CD8-positive, alpha-beta memory T cell (primary cell): ENCODE data around the gene GDI1. TPM values are rescaled to one million over a fixed set of nuclear protein-coding genes. Genes with fewer than 3 reads are reported as not detected.

ENCODE experiments used
- CTCF ChIA-PET: fragments of 350-600 bp; sonication (Branson Sonifier 250); formaldehyde crosslinking; loops from one replicate; lab custom pipeline; 2021; ENCODE audit warnings: antibody characterized with exemption; lab: Charles Lee
- POLR2A ChIA-PET: fragments of 350-600 bp; sonication (Branson Sonifier 250); formaldehyde crosslinking; loops from one replicate; lab custom pipeline; 2021; ENCODE audit warnings: antibody characterized with exemption; lab: Charles Lee
- DNase-seq, 5 donors: peaks; one replicate each; pipeline versions ENCODE4 v3.0.0 to v3.0.0-alpha.2; 2020 to 2022; ENCODE audit warnings: mixed read lengths in 1 of 5
- H3K27ac ChIP-seq: one replicate; pipeline ENCODE4 v1.7.0; 2013; ENCODE audit warnings: low read depth, mild to moderate bottlenecking, low read length, moderate library complexity
- H3K27me3 ChIP-seq: 2 replicates; pipeline ENCODE4 v1.7.0; 2013; ENCODE audit warnings: low read length, mild to moderate bottlenecking; ENCODE audit not compliant: insufficient read depth, poor library complexity, severe bottlenecking
- H3K36me3 ChIP-seq: 2 replicates; pipeline ENCODE4 v1.7.0; 2013; ENCODE audit warnings: mild to moderate bottlenecking, low read length, moderate library complexity; ENCODE audit not compliant: insufficient read depth
- H3K4me1 ChIP-seq: 2 replicates; pipeline ENCODE4 v1.7.0; 2013; ENCODE audit warnings: mild to moderate bottlenecking, low read length, moderate library complexity; ENCODE audit not compliant: insufficient read depth
- H3K4me3 ChIP-seq: 2 replicates; pipeline ENCODE4 v1.7.0; 2013; ENCODE audit warnings: mild to moderate bottlenecking, low read length
- H3K9me3 ChIP-seq: 2 replicates; pipeline ENCODE4 v1.7.0; 2013; ENCODE audit warnings: mild to moderate bottlenecking, low read length
- H3K27ac Mint-ChIP-seq, 8 donors: one replicate each; pipeline ENCODE4 v1.8.0; 2020 to 2021; ENCODE audit warnings: mixed read lengths in 8 of 8, mild to moderate bottlenecking in 6 of 8, inconsistent platforms in 3 of 8, moderate library complexity in 3 of 8
- H3K27me3 Mint-ChIP-seq, 2 donors: one replicate each; pipeline ENCODE4 v1.8.0; 2020 to 2021; ENCODE audit warnings: mixed read lengths in 2 of 2, mild to moderate bottlenecking in 1 of 2, moderate library complexity in 1 of 2
- H3K36me3 Mint-ChIP-seq, 3 donors: one replicate each; pipeline ENCODE4 v1.8.0; 2020 to 2021; ENCODE audit warnings: mixed read lengths in 3 of 3, inconsistent platforms in 1 of 3, mild to moderate bottlenecking in 1 of 3
- H3K4me1 Mint-ChIP-seq, 3 donors: one replicate each; pipeline ENCODE4 v1.8.0; 2020 to 2021; ENCODE audit warnings: mixed read lengths in 3 of 3, inconsistent platforms in 1 of 3, mild to moderate bottlenecking in 1 of 3
- H3K4me3 Mint-ChIP-seq, 7 donors: one replicate each; pipeline ENCODE4 v1.8.0; 2020 to 2021; ENCODE audit warnings: mixed read lengths in 7 of 7, mild to moderate bottlenecking in 6 of 7, moderate library complexity in 4 of 7, inconsistent platforms in 2 of 7
- H3K9me3 Mint-ChIP-seq, 5 donors: one replicate each; pipeline ENCODE4 v1.8.0; 2020 to 2022; ENCODE audit warnings: mixed read lengths in 5 of 5, mild to moderate bottlenecking in 3 of 5, moderate library complexity in 2 of 5, inconsistent platforms in 1 of 5
- polyA plus RNA-seq: library from polyadenylated mRNA; unstranded; fragments of 300-500 nt; fragmentation: Illumina TruSeq; gene quantifications from one replicate; pipeline ENCODE4 v1.2.3, GENCODE V29; 2021
- total RNA-seq, 2 experiments: library from RNA; stranded (reverse); gene quantifications; one replicate each; pipeline ENCODE4 v1.2.3, GENCODE V29; 2021

The GDI1 gene
- total and polyA plus RNA-seq, 3 experiments from 2014 or later, result 49.1 to 113 (median 107) TPM

- CTCF ChIA-PET, result interaction anchor here (0.9 to 2.4 kb wide), 7 partner anchors 27 to 536 kb away, joined by 3 to 10 read pairs (median 3); partner anchors contain the start of genes FLNA, IKBKG and RPL10
- H3K27ac ChIP-seq, result peak overlapping the region; percentile 67
These were observed 53.1 kb downstream of the GDI1 start for GRCh38 chrX:154490021-154490413.

GRCh38 chrX:154490414-154491083 is 53.6 kb downstream of the GDI1 start, which contains the start of gene SLC10A3:
SLC10A3 (minus strand) TSS chrX:154490629; CDS start chrX:154488940, 1,689 bp downstream.
- CTCF ChIA-PET, result interaction anchor here (0.9 to 2.4 kb wide), 7 partner anchors 27 to 537 kb away, joined by 3 to 10 read pairs (median 3); partner anchors contain the start of genes FLNA, IKBKG and RPL10
- H3K27me3 Mint-ChIP-seq, result no peaks in the 10 kb centered on the region
- peak within 1 kb of the TSS; percentile 66 for H3K4me3 ChIP-seq
- H3K4me3 Mint-ChIP-seq, result peak within 1 kb of the TSS; percentile 86 to 94 (median 91)
- POLR2A ChIA-PET, result interaction anchor here (0.6 to 2.5 kb wide), 7 partner anchors 12 to 120 kb away, joined by 3 to 20 read pairs (median 6); partner anchors contain the start of genes ATP6AP1, FAM3A, LAGE3 and RPL10
- H3K27ac ChIP-seq, result peak within 1 kb of the TSS; percentile 81
- peaks cover 0 to 19% (median 4%) of the 10 kb centered on the region in 3 donors for H3K36me3 Mint-ChIP-seq
- H3K27me3 ChIP-seq, result no peaks in the 10 kb centered on the region
- peak; percentile 84 to 92 (median 87) for DNase-seq
- no peaks in the 10 kb centered on the region for H3K36me3 ChIP-seq
- no peaks in the 10 kb centered on the region for H3K9me3 Mint-ChIP-seq
- H3K4me1 Mint-ChIP-seq, result peaks cover 12 to 31% (median 14%) of the 10 kb centered on the region in 3 donors
- no peaks in the 10 kb centered on the region for H3K9me3 ChIP-seq
- peaks cover 10% of the 10 kb centered on the region for H3K4me1 ChIP-seq
- H3K27ac Mint-ChIP-seq, result peak within 1 kb of the TSS; percentile 88 to 96 (median 94)

More at GRCh38 chrX:154490021-154490413, 53.1 kb downstream of the GDI1 start:
- H3K9me3 Mint-ChIP-seq, result no peaks in the 10 kb centered on the region
- no peaks in the 10 kb centered on the region for H3K36me3 ChIP-seq
- H3K4me3 ChIP-seq, result peak overlapping the region; percentile 66
- peaks cover 12 to 35% (median 14%) of the 10 kb centered on the region in 3 donors for H3K4me1 Mint-ChIP-seq
- H3K36me3 Mint-ChIP-seq, result peaks cover 0 to 22% (median 4%) of the 10 kb centered on the region in 3 donors
- no peaks in the 10 kb centered on the region for H3K27me3 Mint-ChIP-seq
- no peaks in the 10 kb centered on the region for H3K9me3 ChIP-seq
- POLR2A ChIA-PET, result interaction anchor here (0.6 to 2.5 kb wide), 8 partner anchors 12 to 564 kb away, joined by 3 to 20 read pairs (median 5); partner anchors contain the start of genes ARHGAP4, ATP6AP1, FAM3A and LAGE3
- peak overlapping the region; percentile 86 to 94 (median 89) for H3K4me3 Mint-ChIP-seq
- DNase-seq, result peak in 3 of 5 donors; percentile 7 to 58 (median 26)
- peak overlapping the region; percentile 79 to 96 (median 92) for H3K27ac Mint-ChIP-seq
- peaks cover 16% of the 10 kb centered on the region for H3K4me1 ChIP-seq
- no peaks in the 10 kb centered on the region for H3K27me3 ChIP-seq

Other genes with a start within 250 kb of the GDI1 start
- gene OPN1MW2, start 217.4 kb upstream of the GDI1 start, total RNA-seq, result not detected
- not detected for gene OPN1MW2, start 217.4 kb upstream of the GDI1 start, polyA plus RNA-seq
- gene OPN1MW3, start 179.6 kb upstream of the GDI1 start, total RNA-seq, result not detected
- not detected for gene OPN1MW3, start 179.6 kb upstream of the GDI1 start, polyA plus RNA-seq
- not detected for gene TEX28, start 142.0 kb upstream of the GDI1 start, total RNA-seq
- not detected for gene TEX28, start 142.0 kb upstream of the GDI1 start, polyA plus RNA-seq
- gene TKTL1, start 141.4 kb upstream of the GDI1 start, total RNA-seq, result under 1 TPM in 1 of 2 experiments, not detected in 1; 0.18 TPM
- 8.7 TPM for gene TKTL1, start 141.4 kb upstream of the GDI1 start, polyA plus RNA-seq
- gene FLNA, start 62.5 kb upstream of the GDI1 start, total RNA-seq, result 1,000 to 10,000 TPM; 1,299 to 1,356 TPM
- gene FLNA, start 62.5 kb upstream of the GDI1 start, polyA plus RNA-seq, result 799 TPM
- 100 to 1,000 TPM; 107 to 119 TPM for gene EMD, start 57.9 kb upstream of the GDI1 start, total RNA-seq
- gene EMD, start 57.9 kb upstream of the GDI1 start, polyA plus RNA-seq, result 37.2 TPM
- gene RPL10, start 38.8 kb upstream of the GDI1 start, total RNA-seq, result 1,000 to 10,000 TPM; 3,198 to 3,218 TPM
- gene RPL10, start 38.8 kb upstream of the GDI1 start, polyA plus RNA-seq, result 4,855 TPM
- gene DNASE1L1, start 27.9 kb upstream of the GDI1 start, total RNA-seq, result 10 to 100 TPM in 1 of 2 experiments, 1 to 10 TPM in 1; 9.8 to 10.1 TPM
- gene DNASE1L1, start 27.9 kb upstream of the GDI1 start, polyA plus RNA-seq, result 19.1 TPM
- 10 to 100 TPM; 51.9 to 52.3 TPM for gene TAFAZZIN, start 25.6 kb upstream of the GDI1 start, total RNA-seq
- 41.4 TPM for gene TAFAZZIN, start 25.6 kb upstream of the GDI1 start, polyA plus RNA-seq
- gene ATP6AP1, start 8.5 kb upstream of the GDI1 start, total RNA-seq, result 10 to 100 TPM; 43.0 to 43.2 TPM
- 129 TPM for gene ATP6AP1, start 8.5 kb upstream of the GDI1 start, polyA plus RNA-seq
- 10 to 100 TPM; 79.5 to 81.3 TPM for gene FAM50A, start 7.0 kb downstream of the GDI1 start, total RNA-seq
- 59.6 TPM for gene FAM50A, start 7.0 kb downstream of the GDI1 start, polyA plus RNA-seq
- gene PLXNA3, start 21.1 kb downstream of the GDI1 start, total RNA-seq, result 10 to 100 TPM; 34.1 to 39.2 TPM
- 0.79 TPM for gene PLXNA3, start 21.1 kb downstream of the GDI1 start, polyA plus RNA-seq
- 10 to 100 TPM; 72.5 to 74.6 TPM for gene LAGE3, start 42.1 kb downstream of the GDI1 start, total RNA-seq
- gene LAGE3, start 42.1 kb downstream of the GDI1 start, polyA plus RNA-seq, result 51.2 TPM
- gene UBL4A, start 49.5 kb downstream of the GDI1 start, total RNA-seq, result 10 to 100 TPM; 58.9 to 64.3 TPM
- gene UBL4A, start 49.5 kb downstream of the GDI1 start, polyA plus RNA-seq, result 55.3 TPM
- gene SLC10A3, start 53.5 kb downstream of the GDI1 start, total RNA-seq, result 10 to 100 TPM; 40.8 to 45.7 TPM
- gene SLC10A3, start 53.5 kb downstream of the GDI1 start, polyA plus RNA-seq, result 81.0 TPM
- 10 to 100 TPM; 28.4 to 29.4 TPM for gene FAM3A, start 79.1 kb downstream of the GDI1 start, total RNA-seq
- 29.6 TPM for gene FAM3A, start 79.1 kb downstream of the GDI1 start, polyA plus RNA-seq
- gene G6PD, start 109.7 kb downstream of the GDI1 start, total RNA-seq, result 100 to 1,000 TPM; 108 to 116 TPM
- gene G6PD, start 109.7 kb downstream of the GDI1 start, polyA plus RNA-seq, result 10.7 TPM
- gene IKBKG, start 110.5 kb downstream of the GDI1 start, total RNA-seq, result 10 to 100 TPM; 33.9 to 35.4 TPM
- gene IKBKG, start 110.5 kb downstream of the GDI1 start, polyA plus RNA-seq, result 34.8 TPM
- gene CTAG1A, start 148.0 kb downstream of the GDI1 start, total RNA-seq, result not detected
- not detected for gene CTAG1A, start 148.0 kb downstream of the GDI1 start, polyA plus RNA-seq
- gene CTAG1B, start 182.1 kb downstream of the GDI1 start, total RNA-seq, result not detected
- not detected for gene CTAG1B, start 182.1 kb downstream of the GDI1 start, polyA plus RNA-seq
- gene CTAG2, start 216.4 kb downstream of the GDI1 start, total RNA-seq, result 10 to 100 TPM; 44.1 to 47.3 TPM
- gene CTAG2, start 216.4 kb downstream of the GDI1 start, polyA plus RNA-seq, result not detected